K562 (cell line): Measurements from ENCODE around the gene PRR36. TPM values are rescaled to one million over a fixed set of nuclear protein-coding genes. Genes with fewer than 3 reads are reported as not detected.

ENCODE experiments used
- CEBPG ChIP-seq, 3 experiments: fragments of 200-800 bp in 1 of 3; sonication (Bioruptor generic) in 1 of 3; sonication (generic) in 1 of 3; formaldehyde crosslinking in 1 of 3; IDR thresholded peaks in 2 of 3; conservative IDR thresholded peaks in 1 of 3; 2 replicates each; pipeline versions ENCODE4 v1.6.1 to v1.8.0; 2016 to 2022; ENCODE audit warnings: missing compliant biosample characterization in 2 of 3, missing genetic modification characterization in 2 of 3, mild to moderate bottlenecking in 1 of 3, missing genetic modification reagents in 1 of 3
- EWSR1 ChIP-seq: fragments of 450-650 bp; IDR thresholded peaks from 2 replicates; pipeline ENCODE4 v1.6.1; 2018; ENCODE audit warnings: borderline replicate concordance, mild to moderate bottlenecking, low read depth, moderate library complexity; ENCODE audit not compliant: partially characterized antibody
- FUS ChIP-seq: fragments of 200-400 bp; formaldehyde crosslinking; optimal IDR thresholded peaks from 2 replicates; pipeline ENCODE3; 2017; ENCODE audit warnings: low read depth, low read length
- HIVEP1 ChIP-seq: fragments of 250-450 bp; sonication (Bioruptor Pico); IDR thresholded peaks from 2 replicates; pipeline ENCODE4 v1.4.0; 2020; ENCODE audit warnings: mild to moderate bottlenecking
- HMGN3 ChIP-seq: IDR thresholded peaks from 2 replicates; pipeline ENCODE4 v1.6.1; 2011; ENCODE audit warnings: borderline replicate concordance, low read depth, mild to moderate bottlenecking, mixed read lengths, low read length; ENCODE audit not compliant: insufficient read length; ENCODE audit errors: extremely low read depth
- HNRNPL ChIP-seq: fragments of 200-400 bp; formaldehyde crosslinking; IDR thresholded peaks from 2 replicates; pipeline ENCODE4 v1.6.1; 2017; ENCODE audit warnings: low read depth, mild to moderate bottlenecking, low read length
- MAZ ChIP-seq, 2 experiments: fragments of 450-650 bp in 1 of 2; sonication (generic) in 1 of 2; formaldehyde crosslinking; IDR thresholded peaks in 1 of 2; conservative IDR thresholded peaks in 1 of 2; 2 replicates each; pipeline versions ENCODE4 v1.4.0 to v1.5.0; 2020; ENCODE audit warnings: mild to moderate bottlenecking in 1 of 2, missing genetic modification reagents in 1 of 2
- PTRF ChIP-seq: fragments of 450-650 bp; IDR thresholded peaks from 2 replicates; pipeline ENCODE4 v1.6.1; 2016; ENCODE audit warnings: mild to moderate bottlenecking, missing genetic modification characterization, missing compliant biosample characterization
- RBM17 ChIP-seq: fragments of 200-400 bp; formaldehyde crosslinking; IDR thresholded peaks from 2 replicates; pipeline ENCODE4 v1.6.1; 2017; ENCODE audit warnings: low read depth, mild to moderate bottlenecking, low read length, borderline replicate concordance
- ZKSCAN1 ChIP-seq: fragments of 150-350 bp; IDR thresholded peaks from 2 replicates; pipeline ENCODE4 v1.6.1; 2016; ENCODE audit warnings: low read depth, low read length
- polyA plus RNA-seq, 8 experiments: library from polyadenylated mRNA; depleted of rRNA in 4 of 8; stranded (reverse) in 5 of 8; unstranded in 3 of 8; fragments of >200 nt; fragmentation: Nextera tagmentation in 2 of 8; fragmentation: Illumina TruSeq in 1 of 8; extraction: Ambion mirVana in 2 of 8; extraction: Trizol in 1 of 8; gene quantifications; 2 replicates each; pipeline versions ENCODE4 v1.2.1 to v1.2.3, GENCODE V29; 2011 to 2014; ENCODE audit warnings: inconsistent platforms in 1 of 8, missing spikeins in 1 of 8
- total RNA-seq, 7 experiments: library from RNA; depleted of rRNA in 6 of 7; stranded (reverse); fragments of >200 nt in 6 of 7; fragmentation: Illumina TruSeq in 2 of 7; extraction: Trizol in 2 of 7; gene quantifications; 2 replicates each; pipeline versions ENCODE4 v1.2.1 to v1.2.3, GENCODE V29; 2011 to 2021; ENCODE audit warnings: low replicate concordance in 1 of 7
- TF ChIP-seq, protein P1 (sequence below): fragments of 450-650 bp; IDR thresholded peaks from 2 replicates; pipeline ENCODE4 v1.7.1; 2018; ENCODE audit warnings: mild to moderate bottlenecking, low read depth; ENCODE audit not compliant: partially characterized antibody
- TF ChIP-seq, protein P2 (sequence below): fragments of 250-450 bp; sonication (Bioruptor Pico); IDR thresholded peaks from 2 replicates; pipeline ENCODE4 v1.8.0; 2022; ENCODE audit warnings: inconsistent platforms
- TF ChIP-seq, protein P3 (sequence below): fragments of 200-800 bp; sonication (Bioruptor generic); IDR thresholded peaks from 2 replicates; pipeline ENCODE4 v1.6.1; 2017; ENCODE audit warnings: missing genetic modification characterization, missing compliant biosample characterization
- TF ChIP-seq, protein P4 (sequence below): fragments of 450-650 bp; formaldehyde crosslinking; IDR thresholded peaks from 2 replicates; pipeline ENCODE4 v1.4.0; 2022; ENCODE audit warnings: mild to moderate bottlenecking, moderate library complexity
- TF ChIP-seq, protein P5 (sequence below): sonication (generic); formaldehyde crosslinking; IDR thresholded peaks from 2 replicates; pipeline ENCODE4 v1.8.0; 2022; ENCODE audit warnings: missing genetic modification reagents, mild to moderate bottlenecking, moderate library complexity, borderline replicate concordance

Gene PRR36
- total and polyA plus RNA-seq, 9 of the 15 experiments (the other 6 are each of a cell fraction or from before 2014, with no cell fraction given) = 0.05 to 0.42 (median 0.06) TPM; not detected in 6

DNA sequence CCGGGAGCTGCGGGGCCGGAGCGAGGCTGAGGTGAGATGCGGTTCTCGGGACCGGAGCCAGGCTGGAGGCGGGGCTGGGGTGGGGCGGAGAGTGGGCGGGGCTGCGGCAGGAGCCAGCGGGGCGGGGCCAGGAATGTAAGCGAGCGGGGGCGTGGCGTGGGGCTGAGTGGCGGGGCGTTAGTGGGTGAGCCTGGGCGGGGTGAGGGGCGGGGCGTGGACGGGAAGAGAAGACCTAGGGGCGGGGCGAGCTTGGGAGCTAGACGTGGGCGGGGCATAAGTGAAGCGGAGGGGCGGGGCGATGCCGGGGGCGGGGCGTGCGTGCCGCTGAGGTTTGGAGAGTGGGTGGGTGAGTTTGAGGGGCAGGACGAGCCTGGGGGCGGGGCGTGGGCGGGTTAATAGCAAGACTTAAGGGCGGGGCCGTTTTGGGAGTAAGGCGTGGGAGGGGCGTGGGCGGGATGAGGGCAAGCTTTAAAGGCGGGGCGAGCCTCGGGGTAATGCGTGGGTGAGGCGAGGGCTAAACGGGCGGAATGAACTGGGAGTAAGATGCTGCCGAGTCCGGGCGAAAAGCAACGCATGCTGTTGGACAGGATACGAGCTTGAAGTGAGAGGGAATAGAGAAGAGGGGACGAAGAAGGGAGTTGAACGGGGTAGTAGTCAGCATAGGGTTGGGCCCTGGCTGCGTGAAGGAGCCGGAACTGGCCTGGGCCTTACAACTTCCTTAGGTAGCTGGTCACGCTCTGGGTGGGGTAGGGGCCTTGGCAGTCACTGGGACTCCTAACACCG is 46.5 kb upstream of the PRR36 start (continued):
- TF ChIP-seq, protein P1, sequence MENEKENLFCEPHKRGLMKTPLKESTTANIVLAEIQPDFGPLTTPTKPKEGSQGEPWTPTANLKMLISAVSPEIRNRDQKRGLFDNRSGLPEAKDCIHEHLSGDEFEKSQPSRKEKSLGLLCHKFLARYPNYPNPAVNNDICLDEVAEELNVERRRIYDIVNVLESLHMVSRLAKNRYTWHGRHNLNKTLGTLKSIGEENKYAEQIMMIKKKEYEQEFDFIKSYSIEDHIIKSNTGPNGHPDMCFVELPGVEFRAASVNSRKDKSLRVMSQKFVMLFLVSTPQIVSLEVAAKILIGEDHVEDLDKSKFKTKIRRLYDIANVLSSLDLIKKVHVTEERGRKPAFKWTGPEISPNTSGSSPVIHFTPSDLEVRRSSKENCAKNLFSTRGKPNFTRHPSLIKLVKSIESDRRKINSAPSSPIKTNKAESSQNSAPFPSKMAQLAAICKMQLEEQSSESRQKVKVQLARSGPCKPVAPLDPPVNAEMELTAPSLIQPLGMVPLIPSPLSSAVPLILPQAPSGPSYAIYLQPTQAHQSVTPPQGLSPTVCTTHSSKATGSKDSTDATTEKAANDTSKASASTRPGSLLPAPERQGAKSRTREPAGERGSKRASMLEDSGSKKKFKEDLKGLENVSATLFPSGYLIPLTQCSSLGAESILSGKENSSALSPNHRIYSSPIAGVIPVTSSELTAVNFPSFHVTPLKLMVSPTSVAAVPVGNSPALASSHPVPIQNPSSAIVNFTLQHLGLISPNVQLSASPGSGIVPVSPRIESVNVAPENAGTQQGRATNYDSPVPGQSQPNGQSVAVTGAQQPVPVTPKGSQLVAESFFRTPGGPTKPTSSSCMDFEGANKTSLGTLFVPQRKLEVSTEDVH = no peak
- TF ChIP-seq RBM17 = no peak
- TF ChIP-seq, protein P2, sequence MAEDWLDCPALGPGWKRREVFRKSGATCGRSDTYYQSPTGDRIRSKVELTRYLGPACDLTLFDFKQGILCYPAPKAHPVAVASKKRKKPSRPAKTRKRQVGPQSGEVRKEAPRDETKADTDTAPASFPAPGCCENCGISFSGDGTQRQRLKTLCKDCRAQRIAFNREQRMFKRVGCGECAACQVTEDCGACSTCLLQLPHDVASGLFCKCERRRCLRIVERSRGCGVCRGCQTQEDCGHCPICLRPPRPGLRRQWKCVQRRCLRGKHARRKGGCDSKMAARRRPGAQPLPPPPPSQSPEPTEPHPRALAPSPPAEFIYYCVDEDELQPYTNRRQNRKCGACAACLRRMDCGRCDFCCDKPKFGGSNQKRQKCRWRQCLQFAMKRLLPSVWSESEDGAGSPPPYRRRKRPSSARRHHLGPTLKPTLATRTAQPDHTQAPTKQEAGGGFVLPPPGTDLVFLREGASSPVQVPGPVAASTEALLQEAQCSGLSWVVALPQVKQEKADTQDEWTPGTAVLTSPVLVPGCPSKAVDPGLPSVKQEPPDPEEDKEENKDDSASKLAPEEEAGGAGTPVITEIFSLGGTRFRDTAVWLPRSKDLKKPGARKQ (CRISPR knock-in tag) = no peak
- TF ChIP-seq PTRF (tag) = no peak
- no peak for TF ChIP-seq HNRNPL
- no peak for TF ChIP-seq HIVEP1
- TF ChIP-seq ZKSCAN1 = no peak
- TF ChIP-seq CEBPG (CRISPR knock-in tag; IDR thresholded peaks at IDR 0.05) = no peak
- TF ChIP-seq CEBPG (tag; conservative IDR thresholded peaks at IDR 0.05 in 1 of 2, IDR thresholded peaks at IDR 0.05 in 1 of 2) = no peak
- TF ChIP-seq HMGN3 = peak; percentile 15
- TF ChIP-seq, protein P3, sequence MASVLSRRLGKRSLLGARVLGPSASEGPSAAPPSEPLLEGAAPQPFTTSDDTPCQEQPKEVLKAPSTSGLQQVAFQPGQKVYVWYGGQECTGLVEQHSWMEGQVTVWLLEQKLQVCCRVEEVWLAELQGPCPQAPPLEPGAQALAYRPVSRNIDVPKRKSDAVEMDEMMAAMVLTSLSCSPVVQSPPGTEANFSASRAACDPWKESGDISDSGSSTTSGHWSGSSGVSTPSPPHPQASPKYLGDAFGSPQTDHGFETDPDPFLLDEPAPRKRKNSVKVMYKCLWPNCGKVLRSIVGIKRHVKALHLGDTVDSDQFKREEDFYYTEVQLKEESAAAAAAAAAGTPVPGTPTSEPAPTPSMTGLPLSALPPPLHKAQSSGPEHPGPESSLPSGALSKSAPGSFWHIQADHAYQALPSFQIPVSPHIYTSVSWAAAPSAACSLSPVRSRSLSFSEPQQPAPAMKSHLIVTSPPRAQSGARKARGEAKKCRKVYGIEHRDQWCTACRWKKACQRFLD (CRISPR knock-in tag) = no peak
- TF ChIP-seq FUS = no peak
- TF ChIP-seq MAZ (CRISPR knock-in tag; conservative IDR thresholded peaks at IDR 0.05 in 1 of 2, IDR thresholded peaks at IDR 0.05 in 1 of 2) = peak; percentile 66 to 83; a peak in 3 of 4 replicates
- TF ChIP-seq, protein P4, sequence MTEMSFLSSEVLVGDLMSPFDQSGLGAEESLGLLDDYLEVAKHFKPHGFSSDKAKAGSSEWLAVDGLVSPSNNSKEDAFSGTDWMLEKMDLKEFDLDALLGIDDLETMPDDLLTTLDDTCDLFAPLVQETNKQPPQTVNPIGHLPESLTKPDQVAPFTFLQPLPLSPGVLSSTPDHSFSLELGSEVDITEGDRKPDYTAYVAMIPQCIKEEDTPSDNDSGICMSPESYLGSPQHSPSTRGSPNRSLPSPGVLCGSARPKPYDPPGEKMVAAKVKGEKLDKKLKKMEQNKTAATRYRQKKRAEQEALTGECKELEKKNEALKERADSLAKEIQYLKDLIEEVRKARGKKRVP (CRISPR knock-in tag) = no peak
- TF ChIP-seq, protein P5, sequence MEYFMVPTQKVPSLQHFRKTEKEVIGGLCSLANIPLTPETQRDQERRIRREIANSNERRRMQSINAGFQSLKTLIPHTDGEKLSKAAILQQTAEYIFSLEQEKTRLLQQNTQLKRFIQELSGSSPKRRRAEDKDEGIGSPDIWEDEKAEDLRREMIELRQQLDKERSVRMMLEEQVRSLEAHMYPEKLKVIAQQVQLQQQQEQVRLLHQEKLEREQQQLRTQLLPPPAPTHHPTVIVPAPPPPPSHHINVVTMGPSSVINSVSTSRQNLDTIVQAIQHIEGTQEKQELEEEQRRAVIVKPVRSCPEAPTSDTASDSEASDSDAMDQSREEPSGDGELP (CRISPR knock-in tag) = peak; percentile 39; the same call in 1 of the 2 replicates
- no peak for TF ChIP-seq EWSR1
